Hematopoietic multipotent progenitor cell treated with erythropoietin and hydrocortisone succinate and interleukin-3 and kit ligand, for 4 days (in vitro differentiated cells): Measurements from ENCODE around the gene CRMP1.

Source experiments
- DNase-seq: peaks from one replicate; pipeline ENCODE4 v3.0.0-alpha.2; 2015

The CRMP1 gene

DNA sequence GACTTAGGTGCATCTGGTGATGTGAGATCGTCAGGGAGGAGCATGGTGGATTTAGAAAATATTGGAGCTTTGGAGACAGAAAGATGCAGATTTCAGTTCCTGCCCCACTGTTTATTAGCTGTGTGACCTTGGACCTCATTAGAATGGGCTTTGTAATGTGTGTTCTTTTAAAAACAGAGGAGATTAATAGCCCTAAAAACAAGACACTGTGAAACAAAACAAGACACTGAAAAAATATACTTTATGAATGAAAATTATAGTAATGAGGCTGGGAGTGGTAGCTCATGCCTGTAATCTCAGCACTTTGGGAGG lies 102.4 kb downstream of the CRMP1 start:
- no peak for DNase-seq

DNA sequence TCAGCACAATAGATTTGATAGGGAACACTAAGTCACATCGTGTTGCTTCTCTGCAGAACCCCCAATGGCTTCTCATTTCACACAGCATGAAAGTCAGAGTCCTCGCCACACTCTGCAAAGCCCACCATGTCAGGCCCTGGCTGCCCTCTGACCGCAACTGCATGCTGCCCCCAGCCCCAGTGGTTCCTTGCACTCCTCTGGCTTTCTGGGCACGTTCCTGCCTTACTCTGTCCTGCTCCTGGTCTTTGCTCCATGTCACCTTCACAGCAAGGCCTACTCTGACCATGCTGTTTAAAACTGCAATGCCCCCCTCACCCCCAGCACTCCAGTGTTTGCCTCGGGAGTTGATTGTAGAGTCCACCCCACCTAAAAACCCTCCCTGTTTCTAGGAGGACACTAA lies 103.7 kb downstream of the CRMP1 start:
- no peak for DNase-seq

DNA sequence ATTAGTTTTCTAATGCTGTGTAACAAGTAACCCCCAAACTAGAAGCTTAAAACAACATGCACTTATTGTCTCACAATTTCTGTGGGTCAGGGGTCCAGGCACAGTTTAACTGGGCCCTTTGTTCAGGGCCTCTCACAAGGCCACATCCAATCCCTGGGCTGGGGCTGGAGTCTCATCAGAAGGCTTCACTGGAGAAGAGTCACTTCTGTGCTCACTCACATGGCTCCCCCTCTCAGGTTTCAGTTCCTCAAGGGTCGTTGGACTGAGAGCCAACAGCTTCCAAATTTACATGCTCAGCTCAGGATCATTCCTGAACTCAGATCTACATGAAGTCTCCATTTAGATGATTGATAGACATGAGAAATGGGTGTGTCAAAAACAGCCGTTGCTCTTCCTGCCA lies 104.7 kb downstream of the CRMP1 start:
- no peak for DNase-seq

DNA sequence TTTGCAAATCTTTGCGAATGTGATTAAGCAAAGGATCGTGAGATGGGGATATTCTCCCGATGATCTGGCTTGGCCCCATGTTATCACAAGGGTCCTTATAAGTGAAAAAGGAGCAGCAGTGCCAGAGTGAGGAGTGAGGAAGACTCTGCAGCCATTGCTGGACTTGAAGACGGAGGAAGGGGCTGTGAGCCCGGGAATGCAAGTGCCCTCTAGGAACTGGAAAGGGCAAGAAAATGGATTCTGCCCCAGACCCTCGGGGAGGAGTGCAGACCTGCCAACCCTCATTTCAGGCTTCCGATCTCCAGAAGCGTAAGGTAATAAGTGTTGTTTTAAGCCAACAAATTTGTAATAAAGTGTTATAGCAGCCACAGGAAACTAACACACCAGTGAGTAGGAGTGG lies 105.6 kb downstream of the CRMP1 start:
- DNase-seq, result no peak

DNA sequence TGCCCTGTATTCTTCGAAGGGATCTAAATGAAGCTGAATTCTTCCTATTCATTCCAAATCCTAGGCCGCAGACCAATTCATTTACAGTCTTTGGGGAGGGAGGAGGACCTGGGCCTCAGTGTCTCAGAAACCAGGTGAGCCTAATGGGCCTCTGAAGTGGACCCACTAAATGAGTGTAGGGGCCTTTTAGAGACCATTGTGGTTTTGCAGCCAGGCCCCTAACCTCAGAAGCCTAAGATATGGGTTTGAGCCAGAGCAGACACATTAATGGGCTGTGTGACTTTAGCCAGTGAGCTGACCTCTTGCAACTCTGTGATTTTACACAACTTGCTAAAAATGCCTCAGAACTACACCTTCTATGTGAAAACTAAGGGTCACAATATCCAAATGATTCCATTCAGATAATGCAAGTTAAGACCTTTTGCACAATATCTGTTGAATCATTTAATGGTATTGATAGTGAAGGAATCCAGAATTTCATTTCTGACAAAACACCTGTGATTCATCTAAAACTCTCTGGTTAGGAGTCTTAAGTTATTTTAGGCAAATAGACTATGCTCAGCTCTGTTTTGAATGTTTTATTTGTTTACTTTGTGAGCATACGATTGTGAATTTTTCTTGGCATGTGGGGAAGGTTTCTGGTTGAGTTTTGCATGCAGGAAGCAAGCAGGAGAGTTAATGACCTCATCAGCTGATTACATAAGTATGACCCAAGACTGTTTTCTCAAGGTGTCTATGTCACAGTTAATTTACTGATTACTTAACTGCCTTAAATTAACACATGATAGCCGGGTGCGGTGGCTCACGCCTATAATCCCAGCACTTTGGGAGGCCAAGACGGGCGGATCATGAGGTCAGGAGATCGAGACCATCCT lies 106.8 kb downstream of the CRMP1 start:
- no peak for DNase-seq

DNA sequence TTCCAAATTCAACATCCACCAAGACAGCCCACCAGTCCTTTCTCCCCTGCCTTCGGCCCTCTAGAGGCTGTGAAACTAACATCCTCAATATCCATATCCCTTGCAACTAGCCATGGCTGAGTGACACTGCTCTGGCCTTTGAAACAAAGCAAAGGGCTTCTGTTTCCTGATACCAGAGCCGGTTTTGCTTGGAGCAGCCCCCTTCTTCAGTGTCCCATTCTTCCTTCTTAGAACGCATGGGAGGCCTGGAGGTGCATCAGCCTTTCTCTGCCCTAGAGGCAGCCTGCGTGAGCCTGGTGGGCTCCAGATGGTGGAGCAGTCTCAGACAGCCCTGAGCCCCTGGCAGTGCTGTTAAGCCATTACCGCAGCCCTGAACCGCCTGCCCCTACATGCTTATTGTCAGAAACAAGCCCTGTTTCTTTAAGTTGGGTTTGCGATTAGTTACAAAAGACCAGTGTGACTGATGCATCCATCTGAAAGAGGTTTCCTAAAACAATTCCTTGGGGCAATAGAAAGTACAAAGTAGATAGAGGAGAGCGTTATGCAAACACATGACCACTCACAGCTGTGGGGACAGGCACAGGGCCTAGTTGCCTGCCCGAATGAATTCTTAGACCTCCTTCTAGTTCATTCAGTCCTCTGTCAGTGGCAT lies 107.8 kb downstream of the CRMP1 start:
- DNase-seq, result no peak

DNA sequence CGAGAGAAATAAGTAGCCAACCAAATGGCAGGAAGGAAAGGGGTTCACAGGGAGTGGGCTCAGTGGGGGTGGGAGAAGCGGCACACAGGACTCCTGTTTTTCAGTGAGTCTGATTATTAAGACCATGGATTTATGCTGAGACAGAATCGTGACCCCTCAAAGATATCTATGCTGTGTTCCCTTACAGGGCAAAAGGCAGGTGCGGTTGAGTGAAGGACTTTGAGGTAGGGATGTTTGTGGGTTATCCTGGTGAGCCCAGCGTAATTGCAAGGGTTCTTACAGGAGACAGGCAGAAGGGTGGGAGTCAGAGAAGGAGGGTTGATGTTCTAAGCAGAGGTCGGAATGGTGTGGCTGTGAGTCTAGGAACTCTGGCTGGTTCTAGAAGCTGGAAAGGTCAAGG lies 108.9 kb downstream of the CRMP1 start:
- DNase-seq, result no peak

DNA sequence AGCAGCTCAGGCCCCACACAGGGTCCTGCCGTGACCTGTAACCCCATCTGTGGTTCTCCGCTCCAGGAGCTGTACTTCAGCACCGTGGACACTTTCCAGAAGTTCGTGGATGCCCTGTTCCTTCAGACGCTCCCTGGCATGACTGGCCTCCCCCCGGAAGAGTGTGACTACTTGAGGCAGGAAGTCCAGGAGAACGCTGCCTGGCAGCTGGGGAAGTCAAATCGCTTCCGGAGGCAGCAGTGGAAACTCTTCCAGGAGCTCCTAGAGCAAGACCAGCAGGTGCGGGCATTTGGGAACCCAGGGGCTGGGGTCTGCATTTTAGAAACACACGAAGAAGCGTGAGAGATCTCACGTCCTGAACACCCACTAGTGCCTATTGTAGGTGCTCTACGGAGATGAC lies 109.4 kb downstream of the CRMP1 start:
- no peak for DNase-seq

DNA sequence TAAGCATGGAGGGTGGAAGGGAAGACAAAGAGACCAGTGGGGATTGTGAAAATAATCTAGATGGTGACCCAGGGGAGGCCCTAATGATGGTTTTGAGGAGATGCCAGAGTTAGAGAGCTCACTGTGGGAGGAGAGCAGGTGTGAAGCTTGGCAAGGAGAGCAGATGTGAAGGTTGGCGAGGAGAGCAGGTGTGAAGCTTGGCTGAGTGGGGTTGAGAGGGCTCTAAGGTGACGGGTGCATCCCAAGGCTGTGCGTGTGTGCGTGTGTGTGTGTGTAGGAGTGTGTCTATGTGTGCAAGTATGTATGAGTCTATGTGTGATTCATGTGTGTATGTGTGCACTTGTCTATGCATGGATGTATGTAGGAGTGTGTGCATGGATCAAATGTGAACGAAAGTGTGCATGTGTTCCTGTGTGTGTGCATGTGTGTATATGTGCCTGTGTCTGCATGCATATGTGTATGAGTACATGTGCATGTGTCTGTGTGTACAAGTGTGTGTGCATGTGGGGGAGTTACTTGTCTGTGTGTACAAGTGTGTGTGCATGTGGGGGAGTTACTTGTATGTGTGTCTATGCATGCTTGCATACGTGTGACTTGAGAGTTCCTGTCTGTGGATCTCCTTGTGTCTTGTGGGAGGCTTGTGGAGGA lies 109.9 kb downstream of the CRMP1 start:
- no peak for DNase-seq

DNA sequence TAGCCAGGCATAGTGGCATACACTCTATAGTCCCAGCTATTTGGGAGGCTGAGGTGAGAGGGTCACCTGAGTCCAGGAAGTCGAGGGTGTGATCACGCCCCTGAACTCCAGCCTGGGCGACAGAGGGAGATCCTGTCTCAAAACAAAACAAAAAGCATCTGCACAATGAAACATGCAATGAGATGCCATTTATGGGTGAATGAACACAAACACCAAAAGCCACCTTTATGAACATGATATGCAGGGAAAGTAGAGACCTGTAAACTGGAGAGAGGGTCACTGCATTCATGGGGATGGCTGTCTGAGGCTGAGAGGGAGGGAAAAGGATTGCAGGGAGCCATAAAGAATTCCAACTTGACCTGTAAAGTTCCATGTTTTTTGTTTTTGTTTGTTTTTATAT lies 111.2 kb downstream of the CRMP1 start:
- DNase-seq, result no peak

DNA sequence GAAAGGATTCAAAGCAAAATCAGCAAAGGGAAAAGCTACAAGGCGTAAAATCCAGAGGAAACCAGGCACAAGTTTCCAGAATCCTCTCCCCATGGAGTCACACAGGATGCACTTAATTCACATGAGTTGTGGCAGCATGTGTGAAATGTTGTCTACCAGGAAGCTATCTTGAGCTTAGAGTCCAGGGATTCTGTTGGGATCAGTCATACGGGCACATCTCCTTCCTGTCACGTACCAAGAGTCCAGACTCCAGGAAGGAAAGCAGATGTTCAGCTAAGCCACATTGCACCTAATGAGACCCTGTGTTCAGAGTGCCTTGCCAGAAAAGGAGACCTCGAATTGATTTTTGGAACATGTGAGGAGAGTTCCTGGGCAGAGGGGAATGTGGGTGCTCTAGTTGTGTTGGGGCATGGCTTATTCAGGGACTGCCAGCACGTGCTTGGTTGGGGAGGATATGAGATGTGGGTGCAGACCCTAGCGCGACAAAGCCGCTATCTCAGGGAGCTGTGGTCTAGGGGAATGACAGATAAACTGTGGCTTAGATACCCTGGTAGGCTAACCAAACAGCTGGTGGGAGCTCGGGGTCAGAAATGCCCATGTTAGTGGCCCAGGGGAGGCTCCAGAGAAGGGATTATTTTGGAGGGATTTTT lies 111.9 kb downstream of the CRMP1 start:
- no peak for DNase-seq

DNA sequence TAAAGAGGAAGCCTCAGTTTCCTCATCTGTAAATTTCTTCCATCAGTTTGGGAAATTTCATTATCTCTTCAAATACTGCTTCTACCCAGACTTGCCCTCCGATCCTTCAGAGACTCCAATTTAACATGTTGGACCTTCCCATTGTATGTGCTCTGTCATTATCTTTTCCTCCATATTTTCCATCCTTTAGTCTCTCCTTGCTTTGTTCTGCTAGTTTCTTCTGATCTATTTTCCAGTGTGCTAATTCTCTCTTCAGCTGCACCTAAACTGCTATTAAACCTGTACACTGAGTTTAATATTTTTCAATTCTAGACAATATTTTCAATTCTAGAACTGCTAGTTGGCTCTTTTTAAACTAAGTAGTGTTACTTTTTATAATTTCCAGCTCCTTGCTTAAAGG lies 116.4 kb downstream of the CRMP1 start:
- no peak for DNase-seq

DNA sequence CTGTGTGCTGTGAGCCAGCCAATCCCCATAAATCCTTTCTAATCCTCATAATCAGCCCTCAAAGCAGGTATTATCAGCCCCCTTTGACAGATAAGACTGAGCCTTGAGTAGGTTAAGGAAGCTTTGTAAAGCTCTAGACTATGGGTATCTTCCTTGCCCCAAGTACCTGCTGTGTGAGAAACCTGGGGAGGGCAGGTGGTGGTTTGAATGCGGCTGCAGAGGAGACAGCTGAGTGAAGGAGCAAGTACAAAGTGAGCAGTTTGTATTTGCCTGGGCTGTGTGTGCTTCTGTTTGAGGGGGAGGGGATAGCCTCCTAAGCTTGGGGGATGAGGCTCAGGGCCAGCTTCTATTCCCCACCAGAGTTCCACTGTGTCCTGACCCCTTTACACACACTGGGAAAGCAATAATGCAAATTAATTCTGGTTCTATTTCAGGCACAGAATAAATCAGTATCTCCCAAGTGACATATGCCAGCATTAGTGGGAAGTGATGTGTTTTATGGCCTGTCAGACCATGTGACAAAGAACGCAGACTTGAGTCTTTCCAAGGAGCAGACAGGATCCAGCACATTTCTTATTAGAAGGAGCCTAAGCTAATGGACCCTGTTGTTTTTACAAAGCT lies 118.4 kb downstream of the CRMP1 start:
- no peak for DNase-seq

DNA sequence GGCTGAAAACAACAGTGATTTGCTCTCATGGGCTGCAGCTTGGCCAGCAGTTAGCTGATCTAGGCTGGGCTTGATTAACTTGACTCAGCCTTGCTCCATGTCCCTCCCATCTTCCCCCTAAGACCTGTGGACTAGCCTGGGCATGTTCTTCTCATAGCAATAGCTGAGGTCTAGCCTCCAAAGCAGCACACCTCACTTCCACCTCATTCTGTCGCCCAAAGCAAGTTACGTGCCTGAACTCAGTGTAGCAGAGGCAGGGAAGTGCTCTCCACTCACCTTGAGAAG lies 119.7 kb downstream of the CRMP1 start:
- no peak for DNase-seq

DNA sequence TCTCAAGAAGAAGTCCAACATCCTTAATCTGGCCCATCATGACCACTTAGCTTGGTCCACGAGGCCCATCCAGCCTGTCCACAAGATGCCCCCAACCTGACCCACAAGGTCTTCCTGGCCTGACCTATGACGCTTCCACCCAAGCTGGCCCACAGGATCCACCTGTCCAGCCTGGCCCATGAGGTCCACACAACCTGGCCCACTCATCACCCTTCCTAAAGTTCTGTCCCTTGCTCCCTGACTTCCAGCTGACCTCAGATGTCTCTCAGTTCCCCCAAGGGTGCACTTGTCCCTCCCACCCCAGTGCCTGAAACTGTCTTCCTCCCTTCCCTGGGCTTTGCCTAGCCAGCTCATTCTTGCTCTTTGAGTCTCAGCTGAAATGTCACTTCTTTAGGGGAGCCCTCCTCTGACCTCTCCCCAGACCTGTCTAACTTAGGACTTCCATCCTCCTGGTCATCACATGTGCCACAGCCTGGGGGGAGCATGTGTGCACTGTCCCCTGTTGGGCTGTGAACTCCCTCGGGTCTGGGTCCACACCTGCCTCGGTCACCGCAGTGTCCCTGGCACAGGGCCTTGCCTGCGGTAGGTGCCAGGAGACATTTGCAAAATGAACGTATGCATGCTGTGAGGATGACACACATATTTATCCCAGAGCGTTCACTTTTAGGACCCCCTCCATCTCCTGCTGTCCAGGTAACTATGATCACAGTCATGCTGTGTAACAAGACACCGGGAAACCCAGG lies 120.2 kb downstream of the CRMP1 start:
- DNase-seq, result no peak
